Measurements from ENCODE around the gene LENG1. TPM values are rescaled to one million over a fixed set of nuclear protein-coding genes. Genes with fewer than 3 reads are reported as not detected.

LENG1 gene
- total RNA-seq, 1 experiment from 2014 or later = 8.2 TPM

DNA sequence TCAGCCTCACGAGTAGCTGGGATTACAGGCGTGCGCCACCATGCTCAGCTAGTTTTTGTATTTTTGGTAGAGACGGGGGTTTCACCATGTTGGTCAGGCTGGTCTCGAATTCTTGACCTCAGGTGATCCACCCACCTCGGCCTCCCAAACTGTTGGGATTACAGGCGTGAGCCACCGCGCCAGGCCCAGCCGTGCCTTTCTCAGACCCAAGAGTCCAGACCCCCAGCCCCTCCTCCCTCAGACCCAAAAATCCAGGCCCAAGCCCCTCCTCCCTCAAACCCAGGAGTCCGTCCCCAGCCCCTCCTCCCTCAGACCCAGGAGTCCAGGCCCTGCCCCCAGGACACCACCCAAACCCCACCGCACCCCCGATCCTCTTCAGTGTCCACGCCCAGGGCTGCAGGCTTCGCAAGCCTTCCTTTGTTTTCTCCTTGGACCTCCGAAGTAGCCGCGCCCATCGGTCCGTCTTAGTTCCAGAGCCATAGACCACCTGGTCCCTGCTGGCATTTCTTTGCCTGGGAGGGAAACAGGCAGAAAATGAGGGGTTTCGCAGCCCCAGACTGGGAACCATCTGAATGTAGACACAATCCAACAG is 9.7 kb upstream of the LENG1 start:
- ChIA-PET POLR2A (interaction anchor here (0.7 to 1.0 kb wide), 2 partner anchors 21 to 41 kb away, joined by 4 read pairs; partner anchors contain the start of gene TSEN34), CTCF (interaction anchor here (0.6 to 2.0 kb wide), 19 partner anchors 9 to 222 kb away, joined by 3 to 15 read pairs (median 4); partner anchors contain the start of genes CNOT3 and LENG1)
- Mint-ChIP-seq H3K9me3 (ENCODE audit: unreplicated experiment) (no peaks in the 10 kb centered on the region), H3K4me3 (ENCODE audit: unreplicated experiment) (no peak overlapping the region), H3K27ac (ENCODE audit: low read depth, unreplicated experiment) (no peak overlapping the region), H3K4me1 (ENCODE audit: insufficient read depth, unreplicated experiment) (peaks cover 6% of the 10 kb centered on the region), H3K36me3 (ENCODE audit: insufficient read depth, unreplicated experiment) (peaks cover 14% of the 10 kb centered on the region), H3K27me3 (ENCODE audit: insufficient read depth, unreplicated experiment) (no peaks in the 10 kb centered on the region)
- TF ChIP-seq, protein P1, sequence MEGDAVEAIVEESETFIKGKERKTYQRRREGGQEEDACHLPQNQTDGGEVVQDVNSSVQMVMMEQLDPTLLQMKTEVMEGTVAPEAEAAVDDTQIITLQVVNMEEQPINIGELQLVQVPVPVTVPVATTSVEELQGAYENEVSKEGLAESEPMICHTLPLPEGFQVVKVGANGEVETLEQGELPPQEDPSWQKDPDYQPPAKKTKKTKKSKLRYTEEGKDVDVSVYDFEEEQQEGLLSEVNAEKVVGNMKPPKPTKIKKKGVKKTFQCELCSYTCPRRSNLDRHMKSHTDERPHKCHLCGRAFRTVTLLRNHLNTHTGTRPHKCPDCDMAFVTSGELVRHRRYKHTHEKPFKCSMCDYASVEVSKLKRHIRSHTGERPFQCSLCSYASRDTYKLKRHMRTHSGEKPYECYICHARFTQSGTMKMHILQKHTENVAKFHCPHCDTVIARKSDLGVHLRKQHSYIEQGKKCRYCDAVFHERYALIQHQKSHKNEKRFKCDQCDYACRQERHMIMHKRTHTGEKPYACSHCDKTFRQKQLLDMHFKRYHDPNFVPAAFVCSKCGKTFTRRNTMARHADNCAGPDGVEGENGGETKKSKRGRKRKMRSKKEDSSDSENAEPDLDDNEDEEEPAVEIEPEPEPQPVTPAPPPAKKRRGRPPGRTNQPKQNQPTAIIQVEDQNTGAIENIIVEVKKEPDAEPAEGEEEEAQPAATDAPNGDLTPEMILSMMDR (IDR thresholded peaks at IDR 0.05; ENCODE audit: unreplicated experiment) = no peak
- intact Hi-C loops (cut with micrococcal nuclease) = no loop called here
- BruUV-seq (replicated peaks) = no TSS peak
- no peak for DNase-seq (ENCODE audit: unreplicated experiment)

DNA sequence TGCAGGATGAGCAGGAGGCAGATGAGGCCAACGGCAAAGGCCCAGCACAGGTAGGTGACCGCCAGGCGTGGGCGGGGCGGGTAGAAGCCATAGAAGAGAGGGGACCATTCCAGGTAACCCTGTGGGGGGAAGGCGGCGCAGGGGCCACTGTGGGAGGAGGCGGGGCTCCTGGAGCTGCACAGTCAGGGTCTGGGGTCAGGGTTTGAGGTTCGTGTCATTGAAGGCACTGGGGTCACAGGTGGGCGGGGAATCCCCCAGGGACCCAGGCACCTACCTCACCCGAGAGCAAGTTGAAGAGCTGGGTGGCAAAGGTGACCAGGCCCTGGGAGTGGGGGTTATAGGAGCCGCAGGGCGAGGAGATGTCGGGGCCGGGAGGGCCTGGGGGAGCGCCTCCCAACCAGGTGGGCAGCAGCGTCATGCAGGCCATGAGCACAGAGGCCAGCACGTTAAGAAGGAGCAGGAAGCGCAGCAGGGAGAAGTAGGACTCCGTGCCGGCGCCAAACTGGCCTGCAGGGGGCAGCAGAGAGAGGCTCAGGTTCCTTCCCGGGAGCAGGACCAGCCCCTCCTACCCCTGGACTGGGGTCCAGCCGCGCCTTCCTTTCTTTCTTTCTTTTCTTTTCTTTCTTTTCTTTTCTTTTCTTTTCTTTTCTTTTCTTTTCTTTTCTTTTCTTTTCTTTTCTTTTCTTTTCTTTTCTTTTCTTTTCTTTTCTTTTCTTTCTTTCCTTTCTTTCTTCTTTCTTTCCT is 8.8 kb upstream of the LENG1 start:
- no peaks in the 10 kb centered on the region for H3K9me3 Mint-ChIP-seq (ENCODE audit: unreplicated experiment)
- BruUV-seq (replicated peaks) = no TSS peak
- H3K4me3 Mint-ChIP-seq (ENCODE audit: unreplicated experiment) = no peak overlapping the region
- peaks cover 6% of the 10 kb centered on the region for H3K4me1 Mint-ChIP-seq (ENCODE audit: insufficient read depth, unreplicated experiment)
- H3K36me3 Mint-ChIP-seq (ENCODE audit: insufficient read depth, unreplicated experiment) = peaks cover 14% of the 10 kb centered on the region
- peak; percentile 86 for DNase-seq (ENCODE audit: unreplicated experiment)
- POLR2A ChIA-PET = interaction anchor here (0.7 to 1.0 kb wide), 2 partner anchors 22 to 41 kb away, joined by 4 read pairs; partner anchors contain the start of gene TSEN34
- H3K27ac Mint-ChIP-seq (ENCODE audit: low read depth, unreplicated experiment) = no peak overlapping the region
- no peaks in the 10 kb centered on the region for H3K27me3 Mint-ChIP-seq (ENCODE audit: insufficient read depth, unreplicated experiment)
- TF ChIP-seq, protein P1 (IDR thresholded peaks at IDR 0.05; ENCODE audit: unreplicated experiment) = peak; percentile 82
- intact Hi-C loops (cut with micrococcal nuclease) = loop anchor here (1.0 kb wide), 1 partner anchor 63 kb away; no protein-coding TSS in a partner anchor
- CTCF ChIA-PET = interaction anchor here (0.6 to 2.0 kb wide), 20 partner anchors 9 to 223 kb away, joined by 3 to 15 read pairs (median 4); partner anchors contain the start of genes CNOT3, LENG1 and MBOAT7

DNA sequence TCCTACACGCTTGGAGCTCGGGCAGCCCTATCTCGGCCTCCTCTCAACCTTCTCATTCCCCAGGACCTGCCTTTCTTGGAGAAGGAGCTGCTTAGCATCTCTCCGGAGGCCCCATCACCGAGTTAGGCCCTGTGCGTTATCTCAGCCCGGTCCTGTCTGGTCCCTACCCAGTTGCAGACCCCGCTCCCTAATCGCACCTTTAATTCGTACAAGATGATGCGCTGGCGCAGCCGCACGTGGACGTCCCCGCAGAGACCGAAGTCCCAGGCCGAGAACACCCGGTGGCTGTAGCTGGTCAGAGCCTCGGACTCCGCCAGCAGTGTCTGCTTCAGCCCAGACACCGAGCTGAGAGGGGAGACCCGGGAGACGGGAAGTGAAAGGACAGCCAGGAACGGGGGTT is 5.7 kb upstream of the LENG1 start:
- Mint-ChIP-seq H3K4me1 (ENCODE audit: insufficient read depth, unreplicated experiment) (peaks cover 19% of the 10 kb centered on the region), H3K27ac (ENCODE audit: low read depth, unreplicated experiment) (no peak overlapping the region), H3K27me3 (ENCODE audit: insufficient read depth, unreplicated experiment) (no peaks in the 10 kb centered on the region), H3K36me3 (ENCODE audit: insufficient read depth, unreplicated experiment) (peaks cover 4% of the 10 kb centered on the region), H3K9me3 (ENCODE audit: unreplicated experiment) (no peaks in the 10 kb centered on the region), H3K4me3 (ENCODE audit: unreplicated experiment) (no peak overlapping the region)
- intact Hi-C loops (cut with micrococcal nuclease) = no loop called here
- DNase-seq (ENCODE audit: unreplicated experiment) = no peak
- no TSS peak for BruUV-seq (replicated peaks)
- TF ChIP-seq, protein P1 (IDR thresholded peaks at IDR 0.05; ENCODE audit: unreplicated experiment) = no peak
- CTCF ChIA-PET = interaction anchor here (0.6 to 1.8 kb wide), 3 partner anchors 8 to 226 kb away, joined by 3 to 4 read pairs (median 4); partner anchors contain the start of gene TMC4
- POLR2A ChIA-PET = interaction anchor here (1.1 kb wide), 1 partner anchor 26 kb away, joined by 3 read pairs; the partner anchor contains the start of gene TSEN34
